ENCODE results near the gene EXOC5.

Gene EXOC5

DNA sequence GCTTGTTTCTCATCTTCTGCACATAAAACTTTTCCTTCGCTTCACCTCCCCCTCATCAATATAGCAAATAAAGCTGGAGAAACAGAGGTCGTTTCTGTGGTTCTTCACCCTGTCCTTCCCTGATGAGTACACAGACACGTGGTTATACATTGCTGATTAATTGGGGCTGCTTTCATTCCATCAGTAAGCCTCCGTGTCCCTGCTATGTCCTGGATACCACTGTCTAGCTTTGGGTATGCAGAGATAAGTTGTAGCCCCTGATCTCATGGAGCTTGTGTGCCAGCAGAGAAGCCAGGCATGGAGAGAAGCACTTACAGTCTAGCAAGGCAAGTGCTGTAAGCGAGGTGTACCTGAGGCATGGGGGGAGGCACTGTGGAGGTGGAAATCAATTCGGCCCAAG is 108.4 kb downstream of the EXOC5 start:
- no peak overlapping the region for H3K27ac ChIP-seq (ENCODE audit: extremely low read depth, low read depth, low read length)
- POLR2A ChIA-PET = no interaction called here
- TF ChIP-seq ZNF747 (tag by site-specific recombination; IDR thresholded peaks at IDR 0.05) (no peak), ZBTB7A (tag by site-specific recombination; IDR thresholded peaks at IDR 0.05; ENCODE audit: low read depth) (no peak)
- CTCF ChIA-PET = interaction anchor here (0.5 kb wide), 1 partner anchor 207 kb away, joined by 3 read pairs; no protein-coding TSS in a partner anchor
- H3K9me3 ChIP-seq (ENCODE audit: control insufficient read depth, insufficient read depth, low read depth, low read length) = no peaks in the 10 kb centered on the region
- H3K4me3 ChIP-seq (ENCODE audit: low read depth, low read length) = no peak overlapping the region
- no peaks in the 10 kb centered on the region for H3K36me3 ChIP-seq (ENCODE audit: control insufficient read depth in 2 of 2, insufficient read depth in 1 of 2, low read length in 2 of 2)
- no peaks in the 10 kb centered on the region for H3K4me1 ChIP-seq (ENCODE audit: control insufficient read depth, insufficient read depth, low read length)

GRCh38 chr14:57153286-57153685 is 115.4 kb downstream of the EXOC5 start:
- TF ChIP-seq ZNF2 (tag by site-specific recombination; IDR thresholded peaks at IDR 0.05) (no peak), ZNF324 (tag by site-specific recombination; IDR thresholded peaks at IDR 0.05) (no peak), ZNF280D (tag by site-specific recombination; IDR thresholded peaks at IDR 0.05) (no peak), ZNF266 (tag by site-specific recombination; IDR thresholded peaks at IDR 0.05; ENCODE audit: low read depth) (no peak), ZNF837 (tag by site-specific recombination; IDR thresholded peaks at IDR 0.05) (no peak), ZNF645 (tag by site-specific recombination; IDR thresholded peaks at IDR 0.05) (no peak), ZNF10 (tag by site-specific recombination; IDR thresholded peaks at IDR 0.05) (no peak), ZNF76 (tag by site-specific recombination; IDR thresholded peaks at IDR 0.05; ENCODE audit: borderline replicate concordance, low read depth) (no peak), ZNF692 (tag by site-specific recombination; IDR thresholded peaks at IDR 0.05) (no peak), ZNF416 (tag by site-specific recombination; IDR thresholded peaks at IDR 0.05) (no peak), GLI4 (tag by site-specific recombination; IDR thresholded peaks at IDR 0.05) (no peak)
- TF ChIP-seq, protein P1, sequence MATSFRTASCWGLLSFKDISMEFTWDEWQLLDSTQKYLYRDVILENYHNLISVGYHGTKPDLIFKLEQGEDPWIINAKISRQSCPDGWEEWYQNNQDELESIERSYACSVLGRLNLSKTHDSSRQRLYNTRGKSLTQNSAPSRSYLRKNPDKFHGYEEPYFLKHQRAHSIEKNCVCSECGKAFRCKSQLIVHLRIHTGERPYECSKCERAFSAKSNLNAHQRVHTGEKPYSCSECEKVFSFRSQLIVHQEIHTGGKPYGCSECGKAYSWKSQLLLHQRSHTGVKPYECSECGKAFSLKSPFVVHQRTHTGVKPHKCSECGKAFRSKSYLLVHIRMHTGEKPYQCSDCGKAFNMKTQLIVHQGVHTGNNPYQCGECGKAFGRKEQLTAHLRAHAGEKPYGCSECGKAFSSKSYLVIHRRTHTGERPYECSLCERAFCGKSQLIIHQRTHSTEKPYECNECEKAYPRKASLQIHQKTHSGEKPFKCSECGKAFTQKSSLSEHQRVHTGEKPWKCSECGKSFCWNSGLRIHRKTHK (tag by site-specific recombination; IDR thresholded peaks at IDR 0.05) = no peak
- TF ChIP-seq, protein P2, sequence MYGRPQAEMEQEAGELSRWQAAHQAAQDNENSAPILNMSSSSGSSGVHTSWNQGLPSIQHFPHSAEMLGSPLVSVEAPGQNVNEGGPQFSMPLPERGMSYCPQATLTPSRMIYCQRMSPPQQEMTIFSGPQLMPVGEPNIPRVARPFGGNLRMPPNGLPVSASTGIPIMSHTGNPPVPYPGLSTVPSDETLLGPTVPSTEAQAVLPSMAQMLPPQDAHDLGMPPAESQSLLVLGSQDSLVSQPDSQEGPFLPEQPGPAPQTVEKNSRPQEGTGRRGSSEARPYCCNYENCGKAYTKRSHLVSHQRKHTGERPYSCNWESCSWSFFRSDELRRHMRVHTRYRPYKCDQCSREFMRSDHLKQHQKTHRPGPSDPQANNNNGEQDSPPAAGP (tag by site-specific recombination; IDR thresholded peaks at IDR 0.05) = no peak
- H3K27ac ChIP-seq (ENCODE audit: extremely low read depth, low read depth, low read length) = no peak overlapping the region
- CTCF ChIA-PET = no interaction called here
- POLR2A ChIA-PET = no interaction called here
- no peaks in the 10 kb centered on the region for H3K4me1 ChIP-seq (ENCODE audit: control insufficient read depth, insufficient read depth, low read length)
- H3K4me3 ChIP-seq (ENCODE audit: low read depth, low read length) = no peak overlapping the region
- no peaks in the 10 kb centered on the region for H3K9me3 ChIP-seq (ENCODE audit: control insufficient read depth, insufficient read depth, low read depth, low read length)
- no peaks in the 10 kb centered on the region for H3K36me3 ChIP-seq (ENCODE audit: control insufficient read depth in 2 of 2, insufficient read depth in 1 of 2, low read length in 2 of 2)

Measured in HEK293 (cell line).